Esophagus squamous epithelium (tissue), 5 donors: ENCODE measurements around the gene LIPE. TPM values are rescaled to one million over a fixed set of nuclear protein-coding genes. Genes with fewer than 3 reads are reported as not detected.

Experiments
- DNase-seq: peaks from one replicate; lab custom pipeline; 2025; lab: John Stamatoyannopoulos, UW
- H3K27ac ChIP-seq, 4 donors: fragments of 200-600 bp; sonication (generic); one replicate each; pipeline ENCODE4 v1.5.1; 2016 to 2019; ENCODE audit warnings: mild to moderate bottlenecking in 1 of 4
- H3K27me3 ChIP-seq, 4 donors: fragments of 200-600 bp; sonication (generic); 1 replicate in 3 of 4; 2 replicates in 1 of 4; pipeline versions ENCODE4 v1.5.1 to v1.6.0; 2017 to 2021; ENCODE audit warnings: antibody characterized with exemption in 1 of 4
- H3K36me3 ChIP-seq, 3 donors: fragments of 200-600 bp; sonication (generic); one replicate each; pipeline ENCODE4 v1.5.1; 2016 to 2019
- H3K4me1 ChIP-seq, 3 donors: fragments of 200-600 bp; sonication (generic); one replicate each; pipeline ENCODE4 v1.5.1; 2017 to 2019
- H3K4me3 ChIP-seq, 4 donors: fragments of 200-600 bp; sonication (generic); 1 replicate in 3 of 4; 2 replicates in 1 of 4; pipeline ENCODE4 v1.5.1; 2016 to 2019; ENCODE audit warnings: mild to moderate bottlenecking in 2 of 4, moderate library complexity in 1 of 4
- H3K9me3 ChIP-seq, 3 donors: fragments of 200-600 bp; sonication (generic); one replicate each; pipeline ENCODE4 v1.5.1; 2016 to 2019
- CTCF ChIP-seq, 6 experiments: fragments of 450-650 bp in 4 of 6; fragments of 200-600 bp in 2 of 6; sonication (generic) in 2 of 6; IDR thresholded peaks; one replicate each; pipeline ENCODE4 v1.5.1; 2016 to 2019; ENCODE audit warnings: antibody characterized with exemption in 6 of 6, mild to moderate bottlenecking in 4 of 6, moderate library complexity in 4 of 6
- POLR2A ChIP-seq, 4 donors: fragments of 450-650 bp; IDR thresholded peaks; one replicate each; pipeline ENCODE4 v1.6.1; 2017; ENCODE audit warnings: antibody characterized with exemption in 4 of 4, mild to moderate bottlenecking in 4 of 4, moderate library complexity in 3 of 4
- WGBS, 2 donors: methylation state at CpG; one replicate each; pipeline ENCODE4 v1.1.5; 2018; 5-methylcytosine and 5-hydroxymethylcytosine counted together
- intact Hi-C: fragments of 100-400 bp; cut with DNase I; formaldehyde crosslinking; loops from one replicate; pipeline ENCODE4 v1.15.0; 2022
- total RNA-seq, 4 donors: library from RNA; depleted of rRNA; stranded (reverse); fragments of >200 nt; gene quantifications; one replicate each; pipeline ENCODE4 v1.1.0, GENCODE V29; 2016
- donor health status: DM: yes; HTN: yes; CAD: no.

LIPE gene
- total RNA-seq, 4 donors from 2014 or later = 5.2 to 10.8 (median 7.9) TPM

GRCh38 chr19:42422901-42423461 is 4.2 kb downstream of the LIPE start:
- DNase-seq = no peak
- H3K4me3 ChIP-seq = peak overlapping the region; percentile 59 to 74 (median 62)
- peaks cover 0 to 11% (median 0%) of the 10 kb centered on the region in 4 donors for H3K27me3 ChIP-seq
- intact Hi-C loops = no loop called here
- TF ChIP-seq CTCF (IDR thresholded peaks at IDR 0.05) (no peak), POLR2A (IDR thresholded peaks at IDR 0.05) (no peak)
- H3K27ac ChIP-seq = peak overlapping the region; percentile 76 to 85 (median 78)
- peaks cover 35 to 56% (median 48%) of the 10 kb centered on the region in 3 donors for H3K4me1 ChIP-seq
- no peaks in the 10 kb centered on the region for H3K36me3 ChIP-seq
- 2% methylated on average over 29 of the region's 38 CpGs; no CpG with 5 or more reads in 1 of the 2 donors for WGBS, 2 donors
- no peaks in the 10 kb centered on the region for H3K9me3 ChIP-seq

GRCh38 chr19:42422092-42422900 is 4.9 kb downstream of the LIPE start:
- DNase-seq = no peak
- Histone ChIP-seq H3K36me3 (no peaks in the 10 kb centered on the region), H3K4me3 (peak overlapping the region; percentile 59 to 74 (median 62)), H3K9me3 (no peaks in the 10 kb centered on the region), H3K27ac (peak overlapping the region; percentile 76 to 85 (median 78)), H3K4me1 (peaks cover 35 to 56% (median 48%) of the 10 kb centered on the region in 3 donors), H3K27me3 (peaks cover 0 to 11% (median 0%) of the 10 kb centered on the region in 4 donors)
- intact Hi-C loops = no loop called here
- 33 to 72% methylated on average over 4 to 11 of the region's 17 CpGs for WGBS, 2 donors
- TF ChIP-seq CTCF (IDR thresholded peaks at IDR 0.05) (no peak), POLR2A (IDR thresholded peaks at IDR 0.05) (no peak)

- intact Hi-C loops = no loop called here
- H3K4me1 ChIP-seq = peaks cover 35 to 56% (median 48%) of the 10 kb centered on the region in 3 donors
- no peaks in the 10 kb centered on the region for H3K9me3 ChIP-seq
- H3K27ac ChIP-seq = peak overlapping the region; percentile 76 to 85 (median 78)
- DNase-seq = no peak
- H3K27me3 ChIP-seq = peaks cover 0 to 11% (median 0%) of the 10 kb centered on the region in 4 donors
- WGBS, 2 donors = 40 to 47% methylated on average over 4 to 5 of the region's 9 CpGs
- no peaks in the 10 kb centered on the region for H3K36me3 ChIP-seq
- TF ChIP-seq CTCF (IDR thresholded peaks at IDR 0.05) (no peak), POLR2A (IDR thresholded peaks at IDR 0.05) (no peak)
- H3K4me3 ChIP-seq = peak overlapping the region in 2 of 4 donors; percentile 59 to 74
Measured at GRCh38 chr19:42421591-42422031, 5.6 kb downstream of the LIPE start.

- 63 to 74% methylated on average over 4 of the region's 4 CpGs for WGBS, 2 donors
- H3K27ac ChIP-seq = peak overlapping the region; percentile 76 to 85 (median 78)
- no peaks in the 10 kb centered on the region for H3K9me3 ChIP-seq
Measured at GRCh38 chr19:42421101-42421500, 6.1 kb downstream of the LIPE start.

More at GRCh38 chr19:42421101-42421500, 6.1 kb downstream of the LIPE start:
- Histone ChIP-seq H3K4me3 (peak overlapping the region in 1 of 4 donors; percentile 74), H3K4me1 (peaks cover 35 to 56% (median 48%) of the 10 kb centered on the region in 3 donors), H3K27me3 (peaks cover 0 to 11% (median 0%) of the 10 kb centered on the region in 4 donors), H3K36me3 (no peaks in the 10 kb centered on the region)
- TF ChIP-seq CTCF (IDR thresholded peaks at IDR 0.05) = no peak
- TF ChIP-seq POLR2A (IDR thresholded peaks at IDR 0.05) = no peak
- intact Hi-C loops = no loop called here
- DNase-seq = no peak
